K562 (cell line): ENCODE results near the gene AMN1. TPM values are rescaled to one million over a fixed set of nuclear protein-coding genes. Genes with fewer than 3 reads are reported as not detected.

Source experiments
- CBFA2T2 ChIP-seq: fragments of 450-650 bp; conservative IDR thresholded peaks from 2 replicates; pipeline ENCODE4 v1.6.1; 2017; ENCODE audit warnings: mild to moderate bottlenecking
- ETV1 ChIP-seq: fragments of 450-650 bp; conservative IDR thresholded peaks from 2 replicates; pipeline ENCODE4 v1.6.1; 2016; ENCODE audit warnings: missing genetic modification characterization, control low read depth, low read depth, missing compliant biosample characterization
- HMG20B ChIP-seq: fragments of 250-450 bp; sonication (Bioruptor Pico); IDR thresholded peaks from 2 replicates; pipeline ENCODE4 v1.5.0; 2021; ENCODE audit warnings: mild to moderate bottlenecking
- KLF13 ChIP-seq: fragments of 450-650 bp; IDR thresholded peaks from 2 replicates; pipeline ENCODE4 v1.6.1; 2016; ENCODE audit warnings: missing genetic modification characterization, low read depth, mild to moderate bottlenecking, missing compliant biosample characterization, moderate library complexity, borderline replicate concordance
- NUFIP1 ChIP-seq: fragments of 450-650 bp; IDR thresholded peaks from 2 replicates; pipeline ENCODE4 v1.6.1; 2018; ENCODE audit not compliant: partially characterized antibody
- SIN3B ChIP-seq: fragments of 450-650 bp; IDR thresholded peaks from 2 replicates; pipeline ENCODE4 v1.6.1; 2017; ENCODE audit warnings: low read depth, mild to moderate bottlenecking, moderate library complexity
- SLC30A9 ChIP-seq: fragments of 250-450 bp; sonication (Bioruptor Pico); IDR thresholded peaks from 2 replicates; pipeline ENCODE4 v1.8.0; 2022; ENCODE audit warnings: mild to moderate bottlenecking, moderate library complexity
- TBP ChIP-seq: optimal IDR thresholded peaks from 2 replicates; pipeline ENCODE3; 2011; ENCODE audit warnings: low read depth, low read length, improper control_type of control experiment
- ZNF75A ChIP-seq: fragments of 450-650 bp; formaldehyde crosslinking; IDR thresholded peaks from 2 replicates; pipeline ENCODE4 v1.4.0; 2020; ENCODE audit warnings: mild to moderate bottlenecking
- ZSCAN32 ChIP-seq: fragments of 450-650 bp; formaldehyde crosslinking; IDR thresholded peaks from 2 replicates; pipeline ENCODE4 v1.4.0; 2020; ENCODE audit warnings: mild to moderate bottlenecking, moderate library complexity
- polyA plus RNA-seq, 8 experiments: library from polyadenylated mRNA; depleted of rRNA in 4 of 8; stranded (reverse) in 5 of 8; unstranded in 3 of 8; fragments of >200 nt; fragmentation: Nextera tagmentation in 2 of 8; fragmentation: Illumina TruSeq in 1 of 8; extraction: Ambion mirVana in 2 of 8; extraction: Trizol in 1 of 8; gene quantifications; 2 replicates each; pipeline versions ENCODE4 v1.2.1 to v1.2.3, GENCODE V29; 2011 to 2014; ENCODE audit warnings: inconsistent platforms in 1 of 8, missing spikeins in 1 of 8
- total RNA-seq, 7 experiments: library from RNA; depleted of rRNA in 6 of 7; stranded (reverse); fragments of >200 nt in 6 of 7; fragmentation: Illumina TruSeq in 2 of 7; extraction: Trizol in 2 of 7; gene quantifications; 2 replicates each; pipeline versions ENCODE4 v1.2.1 to v1.2.3, GENCODE V29; 2011 to 2021; ENCODE audit warnings: low replicate concordance in 1 of 7
- TF ChIP-seq, protein P1 (sequence below): fragments of 450-650 bp; IDR thresholded peaks from 2 replicates; pipeline ENCODE4 v1.7.1; 2018; ENCODE audit warnings: mild to moderate bottlenecking, low read depth; ENCODE audit not compliant: partially characterized antibody
- TF ChIP-seq, protein P2 (sequence below): fragments of 450-650 bp; IDR thresholded peaks from 2 replicates; pipeline ENCODE4 v1.6.1; 2018; ENCODE audit not compliant: partially characterized antibody
- TF ChIP-seq, protein P3 (sequence below): sonication (generic); formaldehyde crosslinking; IDR thresholded peaks from 2 replicates; pipeline ENCODE4 v1.8.0; 2022; ENCODE audit warnings: mild to moderate bottlenecking, missing genetic modification reagents
- TF ChIP-seq, protein P4 (sequence below): fragments of 150-350 bp; conservative IDR thresholded peaks from 2 replicates; pipeline ENCODE4 v1.6.1; 2014; ENCODE audit warnings: low read length
- TF ChIP-seq, protein P5 (sequence below): fragments of 450-650 bp; formaldehyde crosslinking; IDR thresholded peaks from 2 replicates; pipeline ENCODE4 v1.4.0; 2022; ENCODE audit warnings: missing genetic modification characterization

The AMN1 gene
- total and polyA plus RNA-seq, 9 of the 15 experiments (the other 6 are each of a cell fraction or from before 2014, with no cell fraction given), result 5.2 to 27.6 (median 13.0) TPM

DNA sequence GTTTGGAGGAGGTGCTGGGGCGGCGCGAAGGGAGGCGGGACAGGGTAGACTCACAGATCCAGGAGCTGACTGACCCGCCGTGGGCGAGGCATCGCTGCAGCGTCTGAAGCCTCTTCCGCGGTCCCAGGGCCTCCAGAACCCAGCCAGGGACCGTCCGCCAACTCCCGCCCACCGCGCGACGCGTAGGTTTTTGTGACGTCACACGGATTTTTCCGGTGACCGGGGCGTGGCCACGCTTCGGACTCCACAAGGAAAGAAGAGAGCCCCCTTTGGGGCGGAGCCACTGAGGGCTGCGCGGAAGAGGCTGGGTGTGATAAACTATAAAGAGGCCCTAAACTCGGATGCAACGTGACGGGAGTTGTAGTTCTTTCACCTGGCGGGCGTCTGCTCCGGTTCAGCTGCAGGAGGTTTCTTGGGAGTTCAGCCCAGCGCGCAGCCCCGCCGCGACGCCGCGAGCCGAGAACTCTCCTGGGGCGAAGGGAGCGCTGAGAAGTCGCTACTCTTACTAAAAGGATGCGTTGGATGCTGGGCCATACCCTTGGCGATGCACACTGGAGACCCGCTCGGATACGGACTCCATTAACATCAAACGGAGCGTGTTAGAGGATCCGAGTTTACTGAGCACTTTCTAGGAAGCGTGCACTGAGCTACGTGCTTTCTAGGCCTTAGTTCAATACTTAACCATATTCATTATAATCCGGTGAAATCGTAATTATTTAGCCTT is at the start of gene AMN1 (continued):
- TF ChIP-seq HMG20B (CRISPR knock-in tag), result no peak
- no peak for TF ChIP-seq CBFA2T2
- TF ChIP-seq SIN3B, result no peak
- TF ChIP-seq, protein P1, sequence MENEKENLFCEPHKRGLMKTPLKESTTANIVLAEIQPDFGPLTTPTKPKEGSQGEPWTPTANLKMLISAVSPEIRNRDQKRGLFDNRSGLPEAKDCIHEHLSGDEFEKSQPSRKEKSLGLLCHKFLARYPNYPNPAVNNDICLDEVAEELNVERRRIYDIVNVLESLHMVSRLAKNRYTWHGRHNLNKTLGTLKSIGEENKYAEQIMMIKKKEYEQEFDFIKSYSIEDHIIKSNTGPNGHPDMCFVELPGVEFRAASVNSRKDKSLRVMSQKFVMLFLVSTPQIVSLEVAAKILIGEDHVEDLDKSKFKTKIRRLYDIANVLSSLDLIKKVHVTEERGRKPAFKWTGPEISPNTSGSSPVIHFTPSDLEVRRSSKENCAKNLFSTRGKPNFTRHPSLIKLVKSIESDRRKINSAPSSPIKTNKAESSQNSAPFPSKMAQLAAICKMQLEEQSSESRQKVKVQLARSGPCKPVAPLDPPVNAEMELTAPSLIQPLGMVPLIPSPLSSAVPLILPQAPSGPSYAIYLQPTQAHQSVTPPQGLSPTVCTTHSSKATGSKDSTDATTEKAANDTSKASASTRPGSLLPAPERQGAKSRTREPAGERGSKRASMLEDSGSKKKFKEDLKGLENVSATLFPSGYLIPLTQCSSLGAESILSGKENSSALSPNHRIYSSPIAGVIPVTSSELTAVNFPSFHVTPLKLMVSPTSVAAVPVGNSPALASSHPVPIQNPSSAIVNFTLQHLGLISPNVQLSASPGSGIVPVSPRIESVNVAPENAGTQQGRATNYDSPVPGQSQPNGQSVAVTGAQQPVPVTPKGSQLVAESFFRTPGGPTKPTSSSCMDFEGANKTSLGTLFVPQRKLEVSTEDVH, result peak; percentile 86
- TF ChIP-seq, protein P2, sequence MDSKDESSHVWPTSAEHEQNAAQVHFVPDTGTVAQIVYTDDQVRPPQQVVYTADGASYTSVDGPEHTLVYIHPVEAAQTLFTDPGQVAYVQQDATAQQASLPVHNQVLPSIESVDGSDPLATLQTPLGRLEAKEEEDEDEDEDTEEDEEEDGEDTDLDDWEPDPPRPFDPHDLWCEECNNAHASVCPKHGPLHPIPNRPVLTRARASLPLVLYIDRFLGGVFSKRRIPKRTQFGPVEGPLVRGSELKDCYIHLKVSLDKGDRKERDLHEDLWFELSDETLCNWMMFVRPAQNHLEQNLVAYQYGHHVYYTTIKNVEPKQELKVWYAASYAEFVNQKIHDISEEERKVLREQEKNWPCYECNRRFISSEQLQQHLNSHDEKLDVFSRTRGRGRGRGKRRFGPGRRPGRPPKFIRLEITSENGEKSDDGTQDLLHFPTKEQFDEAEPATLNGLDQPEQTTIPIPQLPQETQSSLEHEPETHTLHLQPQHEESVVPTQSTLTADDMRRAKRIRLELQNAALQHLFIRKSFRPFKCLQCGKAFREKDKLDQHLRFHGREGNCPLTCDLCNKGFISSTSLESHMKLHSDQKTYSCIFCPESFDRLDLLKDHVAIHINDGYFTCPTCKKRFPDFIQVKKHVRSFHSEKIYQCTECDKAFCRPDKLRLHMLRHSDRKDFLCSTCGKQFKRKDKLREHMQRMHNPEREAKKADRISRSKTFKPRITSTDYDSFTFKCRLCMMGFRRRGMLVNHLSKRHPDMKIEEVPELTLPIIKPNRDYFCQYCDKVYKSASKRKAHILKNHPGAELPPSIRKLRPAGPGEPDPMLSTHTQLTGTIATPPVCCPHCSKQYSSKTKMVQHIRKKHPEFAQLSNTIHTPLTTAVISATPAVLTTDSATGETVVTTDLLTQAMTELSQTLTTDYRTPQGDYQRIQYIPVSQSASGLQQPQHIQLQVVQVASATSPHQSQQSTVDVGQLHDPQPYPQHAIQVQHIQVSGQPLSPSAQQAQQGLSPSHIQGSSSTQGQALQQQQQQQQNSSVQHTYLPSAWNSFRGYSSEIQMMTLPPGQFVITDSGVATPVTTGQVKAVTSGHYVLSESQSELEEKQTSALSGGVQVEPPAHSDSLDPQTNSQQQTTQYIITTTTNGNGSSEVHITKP, result no peak
- no peak for TF ChIP-seq SLC30A9 (CRISPR knock-in tag)
- TF ChIP-seq ZSCAN32 (CRISPR knock-in tag), result no peak
- TF ChIP-seq ZNF75A (CRISPR knock-in tag), result no peak
- TF ChIP-seq, protein P3, sequence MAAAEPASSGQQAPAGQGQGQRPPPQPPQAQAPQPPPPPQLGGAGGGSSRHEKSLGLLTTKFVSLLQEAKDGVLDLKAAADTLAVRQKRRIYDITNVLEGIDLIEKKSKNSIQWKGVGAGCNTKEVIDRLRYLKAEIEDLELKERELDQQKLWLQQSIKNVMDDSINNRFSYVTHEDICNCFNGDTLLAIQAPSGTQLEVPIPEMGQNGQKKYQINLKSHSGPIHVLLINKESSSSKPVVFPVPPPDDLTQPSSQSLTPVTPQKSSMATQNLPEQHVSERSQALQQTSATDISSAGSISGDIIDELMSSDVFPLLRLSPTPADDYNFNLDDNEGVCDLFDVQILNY (CRISPR knock-in tag), result no peak
- TF ChIP-seq TBP, result peak; percentile 95
- TF ChIP-seq, protein P4, sequence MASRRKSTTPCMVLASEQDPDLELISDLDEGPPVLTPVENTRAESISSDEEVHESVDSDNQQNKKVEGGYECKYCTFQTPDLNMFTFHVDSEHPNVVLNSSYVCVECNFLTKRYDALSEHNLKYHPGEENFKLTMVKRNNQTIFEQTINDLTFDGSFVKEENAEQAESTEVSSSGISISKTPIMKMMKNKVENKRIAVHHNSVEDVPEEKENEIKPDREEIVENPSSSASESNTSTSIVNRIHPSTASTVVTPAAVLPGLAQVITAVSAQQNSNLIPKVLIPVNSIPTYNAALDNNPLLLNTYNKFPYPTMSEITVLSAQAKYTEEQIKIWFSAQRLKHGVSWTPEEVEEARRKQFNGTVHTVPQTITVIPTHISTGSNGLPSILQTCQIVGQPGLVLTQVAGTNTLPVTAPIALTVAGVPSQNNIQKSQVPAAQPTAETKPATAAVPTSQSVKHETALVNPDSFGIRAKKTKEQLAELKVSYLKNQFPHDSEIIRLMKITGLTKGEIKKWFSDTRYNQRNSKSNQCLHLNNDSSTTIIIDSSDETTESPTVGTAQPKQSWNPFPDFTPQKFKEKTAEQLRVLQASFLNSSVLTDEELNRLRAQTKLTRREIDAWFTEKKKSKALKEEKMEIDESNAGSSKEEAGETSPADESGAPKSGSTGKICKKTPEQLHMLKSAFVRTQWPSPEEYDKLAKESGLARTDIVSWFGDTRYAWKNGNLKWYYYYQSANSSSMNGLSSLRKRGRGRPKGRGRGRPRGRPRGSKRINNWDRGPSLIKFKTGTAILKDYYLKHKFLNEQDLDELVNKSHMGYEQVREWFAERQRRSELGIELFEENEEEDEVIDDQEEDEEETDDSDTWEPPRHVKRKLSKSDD, result no peak
- TF ChIP-seq NUFIP1, result no peak
- TF ChIP-seq, protein P5, sequence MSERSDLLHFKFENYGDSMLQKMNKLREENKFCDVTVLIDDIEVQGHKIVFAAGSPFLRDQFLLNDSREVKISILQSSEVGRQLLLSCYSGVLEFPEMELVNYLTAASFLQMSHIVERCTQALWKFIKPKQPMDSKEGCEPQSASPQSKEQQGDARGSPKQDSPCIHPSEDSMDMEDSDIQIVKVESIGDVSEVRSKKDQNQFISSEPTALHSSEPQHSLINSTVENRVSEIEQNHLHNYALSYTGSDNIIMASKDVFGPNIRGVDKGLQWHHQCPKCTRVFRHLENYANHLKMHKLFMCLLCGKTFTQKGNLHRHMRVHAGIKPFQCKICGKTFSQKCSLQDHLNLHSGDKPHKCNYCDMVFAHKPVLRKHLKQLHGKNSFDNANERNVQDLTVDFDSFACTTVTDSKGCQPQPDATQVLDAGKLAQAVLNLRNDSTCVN, result no peak
- TF ChIP-seq ETV1 (tag), result peak; percentile 65
- TF ChIP-seq KLF13 (tag), result 0 out of 2 replicates have a peak, but pooled peaks have one; percentile 10
